Upper lobe of left lung (tissue), 6 donors: ENCODE results near the gene CALM3. TPM values are rescaled to one million over a fixed set of nuclear protein-coding genes. Genes with fewer than 3 reads are reported as not detected.

ENCODE experiments used
- ATAC-seq, 2 donors: fragments of 200-7000 bp; cut with Tn5 transposase; one replicate each; pipeline ENCODE4 v1.9.1; 2022; ENCODE audit warnings: mild to moderate bottlenecking in 2 of 2, moderate library complexity in 2 of 2; ENCODE audit not compliant: low FRiP score in 2 of 2
- DNase-seq, 2 donors: peaks; one replicate each; pipeline ENCODE4 v3.0.0-alpha.2; 2019 to 2020
- H3K27ac ChIP-seq, 4 donors: fragments of 200-600 bp; sonication (generic); one replicate each; pipeline ENCODE4 v1.5.1; 2016 to 2019
- H3K27me3 ChIP-seq, 4 donors: fragments of 200-600 bp; sonication (generic); one replicate each; pipeline ENCODE4 v1.5.1; 2017 to 2019
- H3K36me3 ChIP-seq, 4 donors: fragments of 200-600 bp; sonication (generic); one replicate each; pipeline ENCODE4 v1.5.1; 2016 to 2019
- H3K4me1 ChIP-seq, 4 donors: fragments of 200-600 bp; sonication (generic); one replicate each; pipeline ENCODE4 v1.5.1; 2018 to 2019
- H3K4me3 ChIP-seq, 4 donors: fragments of 200-600 bp; sonication (generic); one replicate each; pipeline ENCODE4 v1.5.1; 2017 to 2019; ENCODE audit warnings: mild to moderate bottlenecking in 2 of 4, moderate library complexity in 1 of 4
- H3K9me3 ChIP-seq, 4 donors: fragments of 200-600 bp; sonication (generic); one replicate each; pipeline ENCODE4 v1.5.1; 2018 to 2019
- CTCF ChIP-seq, 6 experiments: fragments of 450-650 bp in 4 of 6; fragments of 200-600 bp in 2 of 6; sonication (generic) in 2 of 6; IDR thresholded peaks; one replicate each; pipeline ENCODE4 v1.5.1; 2016 to 2019; ENCODE audit warnings: antibody characterized with exemption in 6 of 6
- EP300 ChIP-seq, 4 donors: sonication (generic); formaldehyde crosslinking; IDR thresholded peaks; one replicate each; pipeline ENCODE4 v1.5.1; 2017; ENCODE audit warnings: antibody characterized with exemption in 4 of 4, control low read depth in 2 of 4
- POLR2A ChIP-seq, 4 donors: fragments of 450-650 bp; IDR thresholded peaks; one replicate each; pipeline ENCODE4 v1.5.1; 2016 to 2017; ENCODE audit warnings: antibody characterized with exemption in 4 of 4, mild to moderate bottlenecking in 2 of 4
- POLR2AphosphoS5 ChIP-seq, 2 donors: sonication (generic); formaldehyde crosslinking; IDR thresholded peaks; one replicate each; pipeline ENCODE4 v1.5.1; 2017; ENCODE audit warnings: antibody characterized with exemption in 2 of 2
- whole genome bisulfite sequencing, 2 donors: methylation state at CpG; one replicate each; pipeline ENCODE4 v1.1.5; 2017 to 2018; 5-methylcytosine and 5-hydroxymethylcytosine counted together
- total RNA-seq, 6 donors: library from RNA; depleted of rRNA in 4 of 6; stranded (reverse); fragments of >200 nt in 4 of 6; gene quantifications; one replicate each; pipeline versions ENCODE4 v1.1.0 to v1.2.1, GENCODE V29; 2016 to 2021
- donor health status: DM: no; HTN: no; CAD: no; lungs with moderate emphysema.
- donor health status: DM: no; HTN: yes; CAD: no; lungs with severe emphysema.

Gene CALM3
- total RNA-seq, 6 donors from 2014 or later, result 74.4 to 176 (median 123) TPM

- Histone ChIP-seq H3K27me3 (peaks cover 0 to 11% (median 5%) of the 10 kb centered on the region in 4 donors), H3K9me3 (no peaks in the 10 kb centered on the region), H3K4me3 (no peak overlapping the region), H3K36me3 (no peaks in the 10 kb centered on the region), H3K27ac (peak overlapping the region in 2 of 4 donors; percentile 21 to 35), H3K4me1 (peaks cover 4 to 10% (median 8%) of the 10 kb centered on the region in 4 donors)
- ATAC-seq, result no peak
- 47 to 53% methylated on average over 12 to 16 of the region's 16 CpGs for WGBS, 2 donors
- TF ChIP-seq POLR2AphosphoS5 (IDR thresholded peaks at IDR 0.05) (no peak), POLR2A (IDR thresholded peaks at IDR 0.05) (no peak), CTCF (IDR thresholded peaks at IDR 0.05) (no peak), EP300 (IDR thresholded peaks at IDR 0.05) (no peak)
- DNase-seq, result no peak
These were observed 53.6 kb downstream of the CALM3 start for GRCh38 chr19:46654621-46655152.

- H3K9me3 ChIP-seq, result no peaks in the 10 kb centered on the region
- no peak for ATAC-seq
- DNase-seq, result no peak
- TF ChIP-seq POLR2AphosphoS5 (IDR thresholded peaks at IDR 0.05) (no peak), EP300 (IDR thresholded peaks at IDR 0.05) (no peak), POLR2A (IDR thresholded peaks at IDR 0.05) (no peak), CTCF (IDR thresholded peaks at IDR 0.05) (no peak)
- H3K4me3 ChIP-seq, result no peak overlapping the region
- H3K27me3 ChIP-seq, result peaks cover 0 to 20% (median 11%) of the 10 kb centered on the region in 4 donors
- no peaks in the 10 kb centered on the region for H3K36me3 ChIP-seq
- no peak overlapping the region for H3K27ac ChIP-seq
- H3K4me1 ChIP-seq, result peaks cover 16 to 25% (median 21%) of the 10 kb centered on the region in 4 donors
- WGBS, 2 donors, result 89 to 96% methylated on average over 5 of the region's 5 CpGs
These were observed 55.4 kb downstream of the CALM3 start for GRCh38 chr19:46656541-46656940.

- H3K4me1 ChIP-seq, result peaks cover 20 to 29% (median 27%) of the 10 kb centered on the region in 4 donors
- 4 to 7% methylated on average over 25 to 27 of the region's 28 CpGs for WGBS, 2 donors
- H3K4me3 ChIP-seq, result peak overlapping the region in 3 of 4 donors; percentile 46 to 61 (median 56)
- no peak for TF ChIP-seq EP300 (IDR thresholded peaks at IDR 0.05)
- TF ChIP-seq POLR2AphosphoS5 (IDR thresholded peaks at IDR 0.05), result no peak
- TF ChIP-seq CTCF (IDR thresholded peaks at IDR 0.05), result no peak
- TF ChIP-seq POLR2A (IDR thresholded peaks at IDR 0.05), result no peak
- ATAC-seq (no peak), DNase-seq (peak in 1 of 2 donors; percentile 75)
- H3K36me3 ChIP-seq, result no peaks in the 10 kb centered on the region
- peaks cover 0 to 20% (median 11%) of the 10 kb centered on the region in 4 donors for H3K27me3 ChIP-seq
- H3K9me3 ChIP-seq, result no peaks in the 10 kb centered on the region
- H3K27ac ChIP-seq, result peak overlapping the region; percentile 53 to 83 (median 76)
These were observed 58.2 kb downstream of the CALM3 start for GRCh38 chr19:46659151-46660007.

- DNase-seq (no peak), ATAC-seq (no peak)
- peaks cover 0 to 20% (median 11%) of the 10 kb centered on the region in 4 donors for H3K27me3 ChIP-seq
- H3K4me1 ChIP-seq, result peaks cover 20 to 29% (median 27%) of the 10 kb centered on the region in 4 donors
- H3K27ac ChIP-seq, result peak overlapping the region; percentile 53 to 83 (median 76)
- no peaks in the 10 kb centered on the region for H3K36me3 ChIP-seq
- peak overlapping the region in 3 of 4 donors; percentile 46 to 61 (median 56) for H3K4me3 ChIP-seq
- TF ChIP-seq EP300 (IDR thresholded peaks at IDR 0.05) (no peak), POLR2A (IDR thresholded peaks at IDR 0.05) (no peak), CTCF (IDR thresholded peaks at IDR 0.05) (no peak), POLR2AphosphoS5 (IDR thresholded peaks at IDR 0.05) (no peak)
- no peaks in the 10 kb centered on the region for H3K9me3 ChIP-seq
- WGBS, 2 donors, result 4 to 7% methylated on average over 6 to 11 of the region's 14 CpGs
These were observed 58.9 kb downstream of the CALM3 start for GRCh38 chr19:46660008-46660517.

Other genes with a start within 250 kb of the CALM3 start
- 10 to 100 TPM in 2 of 6 donors, 1 to 10 TPM in 4; 6.0 to 14.3 (median 8.3) TPM for gene CCDC8, start 187.8 kb upstream of the CALM3 start, total RNA-seq
- under 1 TPM in 2 of 6 donors, not detected in 4; under 0.01 to 0.27 TPM for gene PNMA8C, start 172.4 kb upstream of the CALM3 start, total RNA-seq
- gene PNMA8A, start 129.8 kb upstream of the CALM3 start, total RNA-seq, result 1 to 10 TPM in 5 of 6 donors, under 1 TPM in 1; 0.61 to 4.8 (median 2.2) TPM
- 1 to 10 TPM in 4 of 6 donors, under 1 TPM in 2; 0.39 to 2.7 (median 1.6) TPM for gene PNMA8B, start 105.5 kb upstream of the CALM3 start, total RNA-seq
- 10 to 100 TPM in 3 of 6 donors, 1 to 10 TPM in 3; 6.4 to 26.0 (median 11.1) TPM for gene PTGIR, start 23.8 kb downstream of the CALM3 start, total RNA-seq
- gene GNG8, start 34.9 kb downstream of the CALM3 start, total RNA-seq, result not detected
- 10 to 100 TPM in 2 of 6 donors, 1 to 10 TPM in 4; 1.8 to 12.0 (median 4.0) TPM for gene DACT3, start 59.9 kb downstream of the CALM3 start, total RNA-seq
- gene PRKD2, start 115.8 kb downstream of the CALM3 start, total RNA-seq, result 10 to 100 TPM; 25.2 to 65.4 (median 50.3) TPM
- gene FKRP, start 144.7 kb downstream of the CALM3 start, total RNA-seq, result 10 to 100 TPM; 16.6 to 26.2 (median 19.3) TPM
- 100 to 1,000 TPM in 2 of 6 donors, 10 to 100 TPM in 4; 59.8 to 168 (median 83.7) TPM for gene STRN4, start 145.1 kb downstream of the CALM3 start, total RNA-seq
- gene SLC1A5, start 187.3 kb downstream of the CALM3 start, total RNA-seq, result 100 to 1,000 TPM in 2 of 6 donors, 10 to 100 TPM in 4; 52.4 to 147 (median 83.9) TPM
- 100 to 1,000 TPM in 3 of 6 donors, 10 to 100 TPM in 3; 59.7 to 149 (median 113) TPM for gene AP2S1, start 249.5 kb downstream of the CALM3 start, total RNA-seq